ENCODE measurements around the gene SORCS1.

The SORCS1 gene

GRCh38 chr10:107104026-107104652 is 60.4 kb downstream of the SORCS1 start:
- no peak for DNase-seq (ENCODE audit: low spot score)

- no peak for DNase-seq (ENCODE audit: low spot score)
Observed at GRCh38 chr10:107103174-107104025, 61.1 kb downstream of the SORCS1 start.

GRCh38 chr10:107098326-107098725 is 66.2 kb downstream of the SORCS1 start:
- no peak for DNase-seq (ENCODE audit: low spot score)

DNA sequence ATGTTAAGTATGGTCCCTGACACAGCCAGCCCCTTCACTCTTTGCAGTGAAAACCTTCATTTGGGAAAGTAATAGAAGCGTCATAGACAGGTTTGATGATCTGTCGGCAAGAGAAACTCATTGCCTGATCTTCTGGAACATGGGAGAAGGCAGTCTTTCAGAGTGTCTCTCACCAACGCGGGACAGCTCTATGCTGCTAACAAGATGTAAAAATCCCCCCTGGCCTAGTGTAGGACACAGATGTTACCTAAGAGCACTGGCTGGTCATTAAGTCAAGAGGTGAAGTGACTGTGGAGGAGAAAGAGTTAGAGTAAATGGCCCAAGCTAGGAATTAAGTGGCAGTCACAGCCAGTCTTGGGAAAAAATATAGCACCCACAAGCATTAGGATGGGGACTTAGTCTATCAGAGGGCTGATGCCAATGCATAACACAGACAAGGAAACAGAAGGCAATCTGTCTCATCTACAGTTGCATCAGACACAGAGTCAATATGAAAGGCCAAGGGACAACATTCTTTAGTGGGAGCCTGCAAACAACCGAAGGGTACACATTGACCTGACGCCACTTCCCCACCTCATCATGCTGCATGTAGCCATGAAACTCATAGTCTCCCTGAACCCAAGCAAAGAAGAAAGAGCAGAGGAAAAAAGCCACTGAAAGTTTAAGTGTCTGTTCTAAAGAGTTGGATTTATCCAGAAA is 69.5 kb downstream of the SORCS1 start:
- no peak for DNase-seq (ENCODE audit: low spot score)

- DNase-seq (ENCODE audit: low spot score), result no peak
Observed at GRCh38 chr10:107092321-107092720, 72.2 kb downstream of the SORCS1 start.

DNA sequence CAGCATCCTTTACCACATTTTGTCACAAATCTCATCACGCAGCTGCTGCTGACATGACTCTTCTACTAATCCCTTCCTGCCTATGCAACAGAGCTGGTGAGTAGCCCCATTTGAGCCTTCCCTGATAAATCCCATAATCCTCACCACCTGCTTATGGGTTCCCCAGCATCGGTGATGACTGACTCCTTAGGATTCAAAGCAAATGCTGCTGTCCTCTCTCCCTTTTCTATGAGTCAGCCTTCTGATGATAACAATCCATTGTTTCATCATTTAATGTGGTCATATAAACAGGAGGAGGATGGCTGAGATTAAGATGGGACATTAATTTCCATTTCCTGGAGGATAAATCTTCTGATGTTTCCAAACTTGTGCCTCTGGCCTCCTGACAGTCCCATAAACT is 73.4 kb downstream of the SORCS1 start:
- DNase-seq (ENCODE audit: low spot score), result no peak

DNA sequence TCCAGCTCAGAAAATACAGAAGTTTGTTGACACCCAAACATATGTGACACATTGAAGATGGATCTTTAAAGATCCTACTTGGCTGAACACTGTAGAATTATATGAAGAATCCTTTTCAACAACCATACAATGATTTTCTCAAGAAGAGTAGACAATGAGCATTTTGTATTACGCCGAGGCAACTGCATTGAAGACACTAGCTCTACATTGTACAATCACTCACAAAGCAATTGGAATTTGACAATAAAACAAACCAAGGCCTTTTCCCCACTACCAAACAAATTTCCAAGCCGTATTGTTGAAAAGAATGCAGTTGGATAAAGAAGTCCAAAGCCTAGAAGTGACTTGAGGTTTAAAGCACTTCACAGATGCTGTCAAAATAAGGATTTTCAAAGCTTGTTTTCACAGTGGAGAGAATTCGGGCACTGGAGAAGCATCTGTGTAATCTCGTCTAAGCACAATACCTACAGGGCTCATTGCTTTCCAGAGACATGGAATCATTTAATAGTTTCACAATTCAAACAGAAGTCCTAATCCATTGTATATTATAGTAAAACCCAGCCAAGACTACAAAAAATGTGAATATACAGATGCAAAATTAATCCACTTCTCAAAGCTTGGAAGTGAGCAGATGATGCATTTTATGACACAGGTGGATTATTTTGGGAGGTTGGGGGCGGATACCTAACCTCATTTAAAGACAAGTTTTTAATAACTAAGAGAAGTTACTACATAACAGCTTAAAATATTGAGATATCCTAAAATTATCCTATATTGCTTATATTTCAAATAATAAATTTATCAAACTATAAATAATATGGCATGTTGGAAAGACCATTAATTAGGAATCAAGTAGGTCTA is 78.6 kb downstream of the SORCS1 start:
- DNase-seq (ENCODE audit: low spot score), result no peak

GRCh38 chr10:107083388-107084009 is 81.0 kb downstream of the SORCS1 start:
- no peak for DNase-seq (ENCODE audit: low spot score)

- DNase-seq (ENCODE audit: low spot score), result no peak
Observed at GRCh38 chr10:107081644-107082043, 82.9 kb downstream of the SORCS1 start.

DNA sequence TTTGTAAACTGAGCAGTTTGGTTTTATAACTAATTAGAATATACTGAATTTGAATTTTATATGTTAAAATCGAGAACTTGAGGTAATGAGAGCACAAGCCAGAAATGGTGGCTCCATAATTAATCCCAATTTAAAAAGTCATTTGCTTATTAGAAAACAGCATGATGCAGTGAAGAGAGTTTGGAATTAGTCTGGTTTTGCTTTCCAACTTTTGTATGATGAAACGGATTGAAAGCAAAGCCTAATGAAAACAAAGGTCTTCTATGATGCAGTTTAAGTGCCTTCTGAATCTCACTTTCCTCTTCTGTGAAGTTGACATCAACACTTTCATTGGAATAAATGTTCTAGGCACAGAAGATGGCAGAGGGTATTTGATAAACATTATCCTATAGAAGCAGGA is 89.4 kb downstream of the SORCS1 start:
- no peak for DNase-seq (ENCODE audit: low spot score)

- DNase-seq (ENCODE audit: low spot score), result no peak
Observed at GRCh38 chr10:107072786-107073185, 91.7 kb downstream of the SORCS1 start.

GRCh38 chr10:107072028-107072427 is 92.5 kb downstream of the SORCS1 start:
- DNase-seq (ENCODE audit: low spot score), result no peak

GRCh38 chr10:107071301-107071700 is 93.2 kb downstream of the SORCS1 start:
- DNase-seq (ENCODE audit: low spot score), result no peak

DNA sequence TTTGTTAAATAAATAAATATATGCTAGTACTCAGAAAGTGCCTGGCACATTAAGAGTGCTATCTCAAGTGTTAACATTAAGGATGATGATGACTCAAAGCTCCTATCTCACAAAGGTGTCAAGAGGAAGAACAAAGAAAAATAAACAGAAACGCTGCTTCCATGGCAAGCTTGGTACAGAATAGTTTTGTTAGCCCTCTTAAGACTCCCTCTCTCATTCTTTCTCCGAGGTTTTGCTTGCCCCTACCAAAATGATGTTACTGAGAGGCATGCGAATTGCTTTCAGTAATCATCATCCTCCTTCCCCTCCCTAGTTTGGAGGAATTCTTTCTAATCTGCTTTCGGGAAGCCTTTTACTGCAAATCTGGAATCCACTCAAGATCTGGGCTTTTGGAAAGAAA is 96.7 kb downstream of the SORCS1 start:
- no peak for DNase-seq (ENCODE audit: low spot score)

DNA sequence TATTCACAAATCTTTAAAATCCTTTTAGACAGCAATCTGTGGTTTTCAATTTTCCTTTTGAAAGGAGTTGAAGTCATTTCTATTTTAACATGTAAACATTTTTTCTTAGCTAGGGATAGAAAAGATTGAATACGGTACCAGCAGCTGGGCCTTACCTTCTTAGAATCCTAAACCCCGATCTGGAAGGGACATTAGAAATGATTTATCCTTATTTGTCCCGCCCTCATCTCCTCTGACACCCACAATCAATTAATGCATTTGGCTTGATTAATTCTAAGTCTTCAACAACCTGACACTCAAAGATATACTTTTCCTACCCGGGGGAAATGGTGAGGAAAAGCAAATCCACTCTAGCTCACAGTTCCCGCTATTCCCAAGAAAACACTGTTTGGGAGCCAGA is 100.4 kb downstream of the SORCS1 start:
- no peak for DNase-seq (ENCODE audit: low spot score)

- no peak for DNase-seq (ENCODE audit: low spot score)
Observed at GRCh38 chr10:107059872-107060271, 104.6 kb downstream of the SORCS1 start.

DNA sequence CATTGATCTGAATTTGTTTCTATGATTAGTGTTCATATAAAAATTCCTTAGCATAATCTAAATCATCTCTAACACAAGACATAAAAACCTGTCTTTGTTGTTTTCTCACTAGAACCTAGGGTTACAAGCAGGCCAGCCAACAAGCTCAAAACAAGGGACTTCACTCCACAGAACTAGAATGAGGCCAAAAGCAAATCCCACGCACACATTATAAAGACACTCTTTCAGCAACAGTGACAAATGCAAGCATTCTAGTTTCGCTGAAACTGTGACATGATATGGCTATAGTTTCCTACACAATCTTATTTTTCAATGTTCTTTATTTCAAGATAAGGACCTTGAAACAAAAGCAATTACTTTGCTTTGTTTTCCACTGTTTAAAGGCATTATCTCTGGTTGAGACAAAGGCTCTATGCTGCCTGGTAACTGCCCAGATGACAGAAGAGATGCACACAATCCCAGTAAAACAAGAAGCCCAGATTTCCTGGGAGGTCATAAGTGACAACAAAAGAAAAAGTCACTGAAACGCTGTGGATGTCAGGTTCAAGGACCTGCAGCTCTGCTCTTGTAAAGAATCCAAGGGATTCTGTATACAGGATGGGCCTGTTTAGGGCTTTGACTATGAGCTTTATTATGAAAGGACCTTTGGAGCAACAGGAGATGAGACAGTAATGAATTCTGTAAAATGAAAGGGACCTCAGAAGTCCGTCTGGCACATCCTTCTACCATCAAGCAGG is 105.3 kb downstream of the SORCS1 start:
- no peak for DNase-seq (ENCODE audit: low spot score)

DNA sequence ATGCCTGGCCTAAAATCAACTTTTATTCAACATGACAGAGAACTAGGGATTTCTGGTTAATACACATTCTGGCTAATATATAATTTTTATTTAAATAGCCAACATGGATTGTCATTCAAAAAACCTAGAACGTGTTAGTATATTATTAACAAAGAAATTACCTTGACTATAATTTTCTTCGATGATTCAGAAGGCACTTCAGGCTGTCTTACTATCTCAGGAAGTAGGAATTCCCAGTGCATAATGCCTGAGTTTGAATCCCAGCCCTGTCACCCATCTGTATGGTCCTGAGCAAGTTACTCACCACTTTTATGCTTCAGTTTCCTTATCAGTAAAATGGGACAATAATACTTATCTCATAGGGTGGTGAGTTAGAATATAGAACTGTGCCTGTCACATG is 106.2 kb downstream of the SORCS1 start:
- no peak for DNase-seq (ENCODE audit: low spot score)

GRCh38 chr10:107056182-107056581 is 108.3 kb downstream of the SORCS1 start:
- DNase-seq (ENCODE audit: low spot score), result no peak

GRCh38 chr10:107054469-107055156 is 109.9 kb downstream of the SORCS1 start:
- no peak for DNase-seq (ENCODE audit: low spot score)
